Adrenal gland (tissue), 5 donors: Measurements from ENCODE around the gene CAPN15.

Experiments
- POLR2A ChIP-seq, 2 donors: fragments of 450-650 bp; IDR thresholded peaks; one replicate each; pipeline ENCODE4 v1.6.1; 2017; ENCODE audit warnings: antibody characterized with exemption in 2 of 2, mild to moderate bottlenecking in 2 of 2, moderate library complexity in 1 of 2
- TF ChIP-seq, protein P1 (sequence below), 6 experiments: fragments of 450-650 bp in 4 of 6; fragments of 200-600 bp in 2 of 6; sonication (generic) in 1 of 6; IDR thresholded peaks; 1 replicate in 5 of 6; 2 replicates in 1 of 6; pipeline versions ENCODE4 v1.5.1 to v1.8.0; 2016 to 2021; ENCODE audit warnings: antibody characterized with exemption in 6 of 6, mild to moderate bottlenecking in 2 of 6, moderate library complexity in 1 of 6
- donor health status: DM: no; HTN: no; CAD: no.

DNA sequence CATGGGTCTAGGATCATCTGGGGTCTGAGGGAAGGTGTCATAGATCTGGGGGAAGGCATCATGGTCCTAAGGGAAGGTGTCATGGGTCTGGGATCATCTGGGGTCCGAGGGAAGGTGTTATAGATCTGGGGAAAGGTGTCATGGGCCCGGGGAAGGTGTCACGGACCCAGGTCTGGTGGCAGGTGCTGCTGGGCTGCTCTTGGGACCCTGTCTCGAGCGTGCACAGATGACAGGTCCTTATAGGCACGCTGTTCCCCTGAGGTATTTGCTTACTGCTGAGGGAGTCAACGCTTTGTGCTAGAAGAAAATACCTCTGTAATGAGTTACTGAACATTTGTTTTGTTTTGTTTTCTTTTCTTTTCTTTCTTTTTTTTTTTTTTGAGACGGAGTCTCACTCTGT, 63.7 kb downstream of the CAPN15 start:
- TF ChIP-seq, protein P1, sequence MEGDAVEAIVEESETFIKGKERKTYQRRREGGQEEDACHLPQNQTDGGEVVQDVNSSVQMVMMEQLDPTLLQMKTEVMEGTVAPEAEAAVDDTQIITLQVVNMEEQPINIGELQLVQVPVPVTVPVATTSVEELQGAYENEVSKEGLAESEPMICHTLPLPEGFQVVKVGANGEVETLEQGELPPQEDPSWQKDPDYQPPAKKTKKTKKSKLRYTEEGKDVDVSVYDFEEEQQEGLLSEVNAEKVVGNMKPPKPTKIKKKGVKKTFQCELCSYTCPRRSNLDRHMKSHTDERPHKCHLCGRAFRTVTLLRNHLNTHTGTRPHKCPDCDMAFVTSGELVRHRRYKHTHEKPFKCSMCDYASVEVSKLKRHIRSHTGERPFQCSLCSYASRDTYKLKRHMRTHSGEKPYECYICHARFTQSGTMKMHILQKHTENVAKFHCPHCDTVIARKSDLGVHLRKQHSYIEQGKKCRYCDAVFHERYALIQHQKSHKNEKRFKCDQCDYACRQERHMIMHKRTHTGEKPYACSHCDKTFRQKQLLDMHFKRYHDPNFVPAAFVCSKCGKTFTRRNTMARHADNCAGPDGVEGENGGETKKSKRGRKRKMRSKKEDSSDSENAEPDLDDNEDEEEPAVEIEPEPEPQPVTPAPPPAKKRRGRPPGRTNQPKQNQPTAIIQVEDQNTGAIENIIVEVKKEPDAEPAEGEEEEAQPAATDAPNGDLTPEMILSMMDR (IDR thresholded peaks at IDR 0.05), result no peak
- no peak for TF ChIP-seq POLR2A (IDR thresholded peaks at IDR 0.05)
